Measurements from ENCODE around the gene PYCR2.

PYCR2 gene

GRCh38 chr1:225881081-225881958 is 42.7 kb downstream of the PYCR2 start:
- no peak for TF ChIP-seq CTCF (conservative IDR thresholded peaks at IDR 0.05; ENCODE audit: low read depth)
- POLR2A ChIA-PET (ENCODE audit: low non-redundant PET), result interaction anchor here (2.4 kb wide), 1 partner anchor 42 kb away, joined by 22 read pairs; the partner anchor contains the start of gene PYCR2
- peak; percentile 43 for DNase-seq (ENCODE audit: low spot score)
- CTCF ChIA-PET, result interaction anchor here (0.6 to 2.0 kb wide), 10 partner anchors 24 to 407 kb away, joined by 3 to 11 read pairs (median 4); partner anchors contain the start of gene EPHX1
- H3K27ac ChIP-seq, result peak overlapping the region; percentile 88

GRCh38 chr1:225880636-225881035 is 43.4 kb downstream of the PYCR2 start:
- ChIA-PET CTCF (interaction anchor here (0.5 to 1.2 kb wide), 6 partner anchors 23 to 112 kb away, joined by 3 to 4 read pairs (median 3); partner anchors contain the start of gene EPHX1), POLR2A (ENCODE audit: low non-redundant PET) (no interaction called here)
- TF ChIP-seq CTCF (conservative IDR thresholded peaks at IDR 0.05; ENCODE audit: low read depth), result no peak
- DNase-seq (ENCODE audit: low spot score), result no peak
- H3K27ac ChIP-seq, result peak overlapping the region; percentile 88

- POLR2A ChIA-PET (ENCODE audit: low non-redundant PET), result no interaction called here
- peak overlapping the region; percentile 88 for H3K27ac ChIP-seq
- CTCF ChIA-PET, result interaction anchor here (0.5 to 1.0 kb wide), 5 partner anchors 31 to 92 kb away, joined by 3 to 4 read pairs (median 4); partner anchors contain the start of genes EPHX1 and LEFTY2
- TF ChIP-seq CTCF (conservative IDR thresholded peaks at IDR 0.05; ENCODE audit: low read depth), result no peak
- no peak for DNase-seq (ENCODE audit: low spot score)
Observed at GRCh38 chr1:225880222-225880588, 43.8 kb downstream of the PYCR2 start.

GRCh38 chr1:225879521-225880221 is 44.4 kb downstream of the PYCR2 start:
- no peak for TF ChIP-seq CTCF (conservative IDR thresholded peaks at IDR 0.05; ENCODE audit: low read depth)
- CTCF ChIA-PET, result interaction anchor here (0.5 to 0.6 kb wide), 2 partner anchors 61 to 85 kb away, joined by 3 to 4 read pairs; partner anchors contain the start of gene LEFTY2
- no peak for DNase-seq (ENCODE audit: low spot score)
- H3K27ac ChIP-seq, result peak overlapping the region; percentile 88
- POLR2A ChIA-PET (ENCODE audit: low non-redundant PET), result no interaction called here

GRCh38 chr1:225878282-225878681 is 45.8 kb downstream of the PYCR2 start:
- TF ChIP-seq CTCF (conservative IDR thresholded peaks at IDR 0.05; ENCODE audit: low read depth), result no peak
- ChIA-PET CTCF (interaction anchor here (0.9 to 1.6 kb wide), 3 partner anchors 9 to 404 kb away, joined by 3 to 5 read pairs (median 4); no protein-coding TSS in a partner anchor), POLR2A (ENCODE audit: low non-redundant PET) (no interaction called here)
- H3K27ac ChIP-seq, result 0 out of 2 replicates have a peak overlapping the region, but pooled peaks have one; percentile 4
- DNase-seq (ENCODE audit: low spot score), result no peak

- peak; percentile 43 for TF ChIP-seq CTCF (conservative IDR thresholded peaks at IDR 0.05; ENCODE audit: low read depth)
- CTCF ChIA-PET, result interaction anchor here (0.7 to 2.3 kb wide), 7 partner anchors 9 to 403 kb away, joined by 3 to 10 read pairs (median 4); no protein-coding TSS in a partner anchor
- POLR2A ChIA-PET (ENCODE audit: low non-redundant PET), result no interaction called here
Observed at GRCh38 chr1:225877580-225877979, 46.5 kb downstream of the PYCR2 start.

More at GRCh38 chr1:225877580-225877979, 46.5 kb downstream of the PYCR2 start:
- H3K27ac ChIP-seq, result peak overlapping the region; percentile 18; the same call in 1 of the 2 replicates
- DNase-seq (ENCODE audit: low spot score), result no peak
